ENCODE measurements around the gene MEOX2.

GRCh38 chr7:15678653-15679052 lies 7.8 kb downstream of the MEOX2 start:
- no peak for TF ChIP-seq CTCF (IDR thresholded peaks at IDR 0.05; ENCODE audit: low read length)
- no peak for TF ChIP-seq EZH2 (optimal IDR thresholded peaks at IDR 0.05; ENCODE audit: low read depth, low read length)
- no peak for TF ChIP-seq EZH2phosphoT487 (IDR thresholded peaks at IDR 0.05; ENCODE audit: low read length)

All from MM.1S (cell line).